Measurements from ENCODE around the gene VCAM1.
"Not testable (repeated sequence)": the region's sequence is repeated elsewhere in the genome, so short reads cannot be mapped to it uniquely, and the experiment has no call there.

VCAM1 gene

GRCh38 chr1:100703052-100703451 lies 16.5 kb upstream of the VCAM1 start:
- TF ChIP-seq CTCF (conservative IDR thresholded peaks at IDR 0.05; ENCODE audit: low read depth, low read length): no peak
- no peak overlapping the region for H3K4me3 ChIP-seq (ENCODE audit: low read depth, low read length)
- no peak for DNase-seq (ENCODE audit: low read depth)

- TF ChIP-seq CTCF (conservative IDR thresholded peaks at IDR 0.05; ENCODE audit: low read depth, low read length): no peak
- no peak for DNase-seq (ENCODE audit: low read depth)
- no peak overlapping the region for H3K4me3 ChIP-seq (ENCODE audit: low read depth, low read length)
These were observed 15.8 kb upstream of the VCAM1 start for GRCh38 chr1:100703716-100704115.

- no peak for DNase-seq (ENCODE audit: low read depth)
- no peak for TF ChIP-seq CTCF (conservative IDR thresholded peaks at IDR 0.05; ENCODE audit: low read depth, low read length)
- no peak overlapping the region for H3K4me3 ChIP-seq (ENCODE audit: low read depth, low read length)
These were observed 15.1 kb upstream of the VCAM1 start for GRCh38 chr1:100704473-100704872.

GRCh38 chr1:100706296-100706695 lies 13.2 kb upstream of the VCAM1 start:
- no peak overlapping the region for H3K4me3 ChIP-seq (ENCODE audit: low read depth, low read length)
- no peak for DNase-seq (ENCODE audit: low read depth)
- no peak for TF ChIP-seq CTCF (conservative IDR thresholded peaks at IDR 0.05; ENCODE audit: low read depth, low read length)

GRCh38 chr1:100706856-100707255 lies 12.7 kb upstream of the VCAM1 start:
- no peak for TF ChIP-seq CTCF (conservative IDR thresholded peaks at IDR 0.05; ENCODE audit: low read depth, low read length)
- no peak for DNase-seq (ENCODE audit: low read depth)
- no peak overlapping the region for H3K4me3 ChIP-seq (ENCODE audit: low read depth, low read length)

GRCh38 chr1:100708476-100709062 lies 11.0 kb upstream of the VCAM1 start:
- no peak overlapping the region for H3K4me3 ChIP-seq (ENCODE audit: low read depth, low read length)
- no peak for TF ChIP-seq CTCF (conservative IDR thresholded peaks at IDR 0.05; ENCODE audit: low read depth, low read length)

GRCh38 chr1:100710906-100711682 lies 8.4 kb upstream of the VCAM1 start:
- no peak for TF ChIP-seq CTCF (conservative IDR thresholded peaks at IDR 0.05; ENCODE audit: low read depth, low read length)
- no peak overlapping the region for H3K4me3 ChIP-seq (ENCODE audit: low read depth, low read length)
- DNase-seq (ENCODE audit: low read depth): peak; percentile 76

More at GRCh38 chr1:100708476-100709062, 11.0 kb upstream of the VCAM1 start:
- peak; percentile 54 for DNase-seq (ENCODE audit: low read depth)

- H3K4me3 ChIP-seq (ENCODE audit: low read depth, low read length): not testable (repeated sequence)
- DNase-seq (ENCODE audit: low read depth): peak; percentile 92
These were observed 6.5 kb upstream of the VCAM1 start for GRCh38 chr1:100713027-100713426.
